ENCODE data around the gene XYLT2. TPM values are rescaled to one million over a fixed set of nuclear protein-coding genes. Genes with fewer than 3 reads are reported as not detected.

XYLT2 gene
- polyA plus RNA-seq, 3 donors: 4.4 to 10.2 (median 4.4) TPM

GRCh38 chr17:50352072-50352692, 6.3 kb downstream of the XYLT2 start:
- H3K27me3 ChIP-seq (ENCODE audit: control insufficient read depth in 2 of 2, insufficient read depth in 2 of 2, low read length in 2 of 2): no peaks in the 10 kb centered on the region
- H3K79me2 ChIP-seq (ENCODE audit: insufficient read depth, low read length): peaks cover 5% of the 10 kb centered on the region
- Mint-ChIP-seq H3K4me3 (no peak overlapping the region), H3K36me3 (peaks cover 38 to 44% of the 10 kb centered on the region in 2 donors), H3K27ac (peak overlapping the region in 1 of 7 donors; percentile 5), H3K4me1 (peaks cover 12% of the 10 kb centered on the region), H3K9me3 (no peaks in the 10 kb centered on the region), H3K27me3 (ENCODE audit: low read depth in 3 of 3) (peaks cover 0 to 2% (median 1%) of the 10 kb centered on the region in 3 donors)
- H3K4me1 ChIP-seq (ENCODE audit: control insufficient read depth in 1 of 2, insufficient read depth in 2 of 2, low read length in 2 of 2): peaks cover 3% of the 10 kb centered on the region in 2 donors
- H3K9ac ChIP-seq (ENCODE audit: insufficient read depth, low read length, poor library complexity, severe bottlenecking): no peak overlapping the region
- peaks cover 35 to 42% of the 10 kb centered on the region in 2 donors for H3K36me3 ChIP-seq (replicated peaks in 1 of 2; ENCODE audit: control insufficient read depth in 1 of 2, insufficient read depth in 2 of 2, low read length in 2 of 2)
- no peaks in the 10 kb centered on the region for H3K9me3 ChIP-seq (replicated peaks in 1 of 2; ENCODE audit: control insufficient read depth in 1 of 2, insufficient read depth in 1 of 2, low read length in 2 of 2)
- no peak overlapping the region for H3K27ac ChIP-seq (ENCODE audit: low read depth in 1 of 2, low read length in 2 of 2)
- no peak for DNase-seq
- 97% methylated on average over 5 of the region's 6 CpGs for WGBS (ENCODE audit: insufficient coverage)
- no peak overlapping the region for H3K4me2 ChIP-seq (replicated peaks; ENCODE audit: extremely low read depth, low read length, poor library complexity, severe bottlenecking)
- intact Hi-C loops (cut with micrococcal nuclease): no loop called here
- H4K20me1 ChIP-seq (ENCODE audit: insufficient read depth, low read length): peaks cover 13% of the 10 kb centered on the region
- no peak overlapping the region for H2AFZ ChIP-seq (ENCODE audit: insufficient read depth, low read depth, low read length, poor library complexity, severe bottlenecking)
- TF ChIP-seq, protein P1, sequence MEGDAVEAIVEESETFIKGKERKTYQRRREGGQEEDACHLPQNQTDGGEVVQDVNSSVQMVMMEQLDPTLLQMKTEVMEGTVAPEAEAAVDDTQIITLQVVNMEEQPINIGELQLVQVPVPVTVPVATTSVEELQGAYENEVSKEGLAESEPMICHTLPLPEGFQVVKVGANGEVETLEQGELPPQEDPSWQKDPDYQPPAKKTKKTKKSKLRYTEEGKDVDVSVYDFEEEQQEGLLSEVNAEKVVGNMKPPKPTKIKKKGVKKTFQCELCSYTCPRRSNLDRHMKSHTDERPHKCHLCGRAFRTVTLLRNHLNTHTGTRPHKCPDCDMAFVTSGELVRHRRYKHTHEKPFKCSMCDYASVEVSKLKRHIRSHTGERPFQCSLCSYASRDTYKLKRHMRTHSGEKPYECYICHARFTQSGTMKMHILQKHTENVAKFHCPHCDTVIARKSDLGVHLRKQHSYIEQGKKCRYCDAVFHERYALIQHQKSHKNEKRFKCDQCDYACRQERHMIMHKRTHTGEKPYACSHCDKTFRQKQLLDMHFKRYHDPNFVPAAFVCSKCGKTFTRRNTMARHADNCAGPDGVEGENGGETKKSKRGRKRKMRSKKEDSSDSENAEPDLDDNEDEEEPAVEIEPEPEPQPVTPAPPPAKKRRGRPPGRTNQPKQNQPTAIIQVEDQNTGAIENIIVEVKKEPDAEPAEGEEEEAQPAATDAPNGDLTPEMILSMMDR (IDR thresholded peaks at IDR 0.05): no peak
- H3K4me3 ChIP-seq (replicated peaks in 1 of 3; ENCODE audit: low read depth in 2 of 3, low read length in 3 of 3): no peak overlapping the region

DNA sequence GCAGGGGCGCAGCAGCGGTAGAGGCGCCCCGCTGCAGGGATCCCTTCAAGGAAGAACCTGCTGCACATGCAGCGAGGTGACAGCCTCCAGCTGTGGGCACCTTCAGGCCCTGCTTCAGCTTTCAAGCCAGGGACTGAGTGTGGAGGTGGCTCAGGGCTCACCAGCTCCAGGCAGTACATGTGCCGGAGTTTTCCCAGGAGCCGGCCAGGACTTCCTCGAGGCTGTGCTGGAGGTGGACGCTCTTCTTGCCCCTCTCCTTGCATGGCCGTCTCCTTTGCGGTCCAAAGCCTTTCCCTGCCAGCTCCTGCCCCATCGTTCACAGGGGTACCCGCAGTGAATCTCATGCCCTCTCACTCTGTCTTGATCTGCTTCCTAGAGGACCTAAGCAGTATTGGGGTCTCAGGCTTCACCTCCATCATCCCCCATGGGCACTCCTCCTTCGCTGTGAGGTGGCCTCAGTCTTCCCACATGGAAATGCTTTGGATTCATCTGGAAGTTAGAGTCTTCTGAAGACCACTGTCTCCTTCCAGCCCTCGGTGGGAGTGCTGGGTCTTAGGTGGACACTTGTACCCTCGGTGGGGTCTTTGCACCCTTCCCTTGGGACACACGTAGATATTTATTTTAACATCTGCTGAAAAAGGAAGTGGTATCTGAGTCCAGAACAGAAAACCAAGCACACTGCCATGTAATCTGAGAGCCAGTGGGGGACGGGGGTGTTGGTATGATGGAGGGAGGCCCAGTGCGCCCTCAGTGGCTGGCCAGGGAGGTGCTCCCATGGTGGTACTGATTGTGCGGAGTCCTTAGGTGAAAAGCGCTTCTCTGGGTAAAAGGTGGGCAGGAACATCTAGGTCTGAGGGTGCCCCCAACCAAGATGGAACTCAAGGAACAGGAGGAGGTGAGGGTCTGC, 7.0 kb downstream of the XYLT2 start:
- Histone ChIP-seq H3K4me2 (replicated peaks; ENCODE audit: extremely low read depth, low read length, poor library complexity, severe bottlenecking) (no peak overlapping the region), H3K9ac (ENCODE audit: insufficient read depth, low read length, poor library complexity, severe bottlenecking) (no peak overlapping the region), H3K36me3 (replicated peaks in 1 of 2; ENCODE audit: control insufficient read depth in 1 of 2, insufficient read depth in 2 of 2, low read length in 2 of 2) (peaks cover 40 to 50% of the 10 kb centered on the region in 2 donors), H3K9me3 (replicated peaks in 1 of 2; ENCODE audit: control insufficient read depth in 1 of 2, insufficient read depth in 1 of 2, low read length in 2 of 2) (no peaks in the 10 kb centered on the region), H3K79me2 (ENCODE audit: insufficient read depth, low read length) (no peaks in the 10 kb centered on the region), H4K20me1 (ENCODE audit: insufficient read depth, low read length) (peaks cover 13% of the 10 kb centered on the region), H3K27me3 (ENCODE audit: control insufficient read depth in 2 of 2, insufficient read depth in 2 of 2, low read length in 2 of 2) (no peaks in the 10 kb centered on the region), H3K4me1 (ENCODE audit: control insufficient read depth in 1 of 2, insufficient read depth in 2 of 2, low read length in 2 of 2) (no peaks in the 10 kb centered on the region), H2AFZ (ENCODE audit: insufficient read depth, low read depth, low read length, poor library complexity, severe bottlenecking) (no peak overlapping the region), H3K4me3 (replicated peaks in 1 of 3; ENCODE audit: low read depth in 2 of 3, low read length in 3 of 3) (no peak overlapping the region), H3K27ac (ENCODE audit: low read depth in 1 of 2, low read length in 2 of 2) (no peak overlapping the region)
- intact Hi-C loops (cut with micrococcal nuclease): no loop called here
- H3K4me1 Mint-ChIP-seq: peaks cover 9% of the 10 kb centered on the region
- H3K4me3 Mint-ChIP-seq: no peak overlapping the region
- H3K27me3 Mint-ChIP-seq (ENCODE audit: low read depth in 3 of 3): peaks cover 0 to 2% (median 1%) of the 10 kb centered on the region in 3 donors
- 91% methylated on average over 19 of the region's 21 CpGs for WGBS (ENCODE audit: insufficient coverage)
- no peak for DNase-seq
- H3K9me3 Mint-ChIP-seq: no peaks in the 10 kb centered on the region
- peak overlapping the region in 1 of 7 donors; percentile 73 for H3K27ac Mint-ChIP-seq
- TF ChIP-seq, protein P1 (IDR thresholded peaks at IDR 0.05): no peak
- H3K36me3 Mint-ChIP-seq: peaks cover 46 to 49% of the 10 kb centered on the region in 2 donors
